ENCODE data around the gene PATJ. TPM values are rescaled to one million over a fixed set of nuclear protein-coding genes. Genes with fewer than 3 reads are reported as not detected.

PATJ gene
- total RNA-seq, 1 experiment from 2014 or later: 47.3 TPM

GRCh38 chr1:61873994-61874393, 131.7 kb downstream of the PATJ start:
- no peak overlapping the region for H3K23ac ChIP-seq (ENCODE audit: insufficient read length, low read depth, low read length)
- no peak for DNase-seq
- no CpG with 5 or more reads among the region's 1 CpG for WGBS (ENCODE audit: extremely low coverage, insufficient read length, low lambda C conversion rate)
- Mint-ChIP-seq H3K4me1 (peaks cover 2 to 3% of the 10 kb centered on the region in 2 experiments; a peak in 1 of 4 replicates), H3K9me3 (peaks cover 3 to 6% of the 10 kb centered on the region in 2 experiments; a peak in 4 of 5 replicates), H3K4me3 (no peak overlapping the region), H3K27me3 (ENCODE audit: low read depth) (no peaks in the 10 kb centered on the region; the same call in 1 of the 2 replicates), H3K36me3 (ENCODE audit: insufficient read depth in 1 of 3, low read depth in 3 of 3) (peaks cover 12 to 53% (median 40%) of the 10 kb centered on the region in 3 experiments; a peak in 6 of 7 replicates), H3K27ac (no peak overlapping the region)
- H3K14ac ChIP-seq (ENCODE audit: insufficient read depth, low read length): no peak overlapping the region
- no peak overlapping the region for H2BK20ac ChIP-seq (ENCODE audit: low read depth, low read length, poor library complexity, severe bottlenecking)
- H3K18ac ChIP-seq (ENCODE audit: insufficient read length, low read depth, low read length): no peak overlapping the region
- H3K79me1 ChIP-seq (ENCODE audit: insufficient read depth, low read depth, low read length, poor library complexity, severe bottlenecking): no peaks in the 10 kb centered on the region
- H2BK5ac ChIP-seq (ENCODE audit: insufficient read length, low read length): no peak overlapping the region
- no peaks in the 10 kb centered on the region for H4K20me1 ChIP-seq (ENCODE audit: control insufficient read depth, insufficient read depth, insufficient read length)
- no peaks in the 10 kb centered on the region for H3K79me2 ChIP-seq (ENCODE audit: insufficient read depth, low read length)
- H3K56ac ChIP-seq (ENCODE audit: insufficient read length, low read depth, low read length): no peak overlapping the region
- H3K27me3 ChIP-seq (ENCODE audit: insufficient read depth, low read length): no peaks in the 10 kb centered on the region
- no peaks in the 10 kb centered on the region for H3K4me1 ChIP-seq (ENCODE audit: insufficient read depth, low read length)
- H3K4ac ChIP-seq (ENCODE audit: low read depth, low read length): no peak overlapping the region
- H2BK120ac ChIP-seq (ENCODE audit: low read depth, low read length, poor library complexity, severe bottlenecking): no peak overlapping the region
- TF ChIP-seq CTCF (conservative IDR thresholded peaks at IDR 0.05): no peak
- no peak overlapping the region for H2BK12ac ChIP-seq (ENCODE audit: insufficient read length, low read depth, low read length)
- no peak overlapping the region for H4K91ac ChIP-seq (ENCODE audit: insufficient read length, low read depth, low read length)
- H3T11ph ChIP-seq (ENCODE audit: low read length): no peak overlapping the region
- no peak overlapping the region for H4K8ac ChIP-seq (replicated peaks; ENCODE audit: insufficient read length, low read depth, low read length)
- H3K9me3 ChIP-seq (ENCODE audit: control insufficient read depth, low read depth, low read length): no peaks in the 10 kb centered on the region
- H3K27ac ChIP-seq (ENCODE audit: insufficient read length, low read depth, low read length): no peak overlapping the region
- H3K4me2 ChIP-seq (ENCODE audit: insufficient read depth, insufficient read length, low read length): no peak overlapping the region
- no peak overlapping the region for H2BK15ac ChIP-seq (ENCODE audit: low read depth, low read length)
- H2AK5ac ChIP-seq (ENCODE audit: insufficient read length, low read length): no peak overlapping the region
- no peaks in the 10 kb centered on the region for H3K23me2 ChIP-seq (ENCODE audit: insufficient read length, low read depth, low read length, poor library complexity, severe bottlenecking)
- no peak overlapping the region for H3K9ac ChIP-seq (ENCODE audit: extremely low read depth, insufficient read length, low read length)
- no peak overlapping the region for H2AFZ ChIP-seq (ENCODE audit: low read length)
- no peak overlapping the region for H4K5ac ChIP-seq (ENCODE audit: insufficient read length, low read depth, low read length)

Data from H9 (cell line).